DND-41 (cell line): ENCODE data around the gene EXOC3L4.

Experiments used
- CTCF ChIP-seq: IDR thresholded peaks from 2 replicates; pipeline ENCODE4 v1.5.1; 2012; ENCODE audit warnings: borderline replicate concordance, low read length, moderate library complexity, mild to moderate bottlenecking; ENCODE audit not compliant: poor library complexity, severe bottlenecking; ENCODE audit errors: extremely low read depth
- EZH2 ChIP-seq: IDR thresholded peaks from 3 replicates; pipeline ENCODE4 v1.6.1; 2012; ENCODE audit warnings: borderline replicate concordance, low read depth, mild to moderate bottlenecking, moderate library complexity, low read length, inconsistent platforms; ENCODE audit not compliant: severe bottlenecking

GRCh38 chr14:103097994-103098957, 3.8 kb downstream of the EXOC3L4 start:
- TF ChIP-seq CTCF (no peak), EZH2 (no peak)
